ENCODE measurements around the gene KLHL3.

DNA sequence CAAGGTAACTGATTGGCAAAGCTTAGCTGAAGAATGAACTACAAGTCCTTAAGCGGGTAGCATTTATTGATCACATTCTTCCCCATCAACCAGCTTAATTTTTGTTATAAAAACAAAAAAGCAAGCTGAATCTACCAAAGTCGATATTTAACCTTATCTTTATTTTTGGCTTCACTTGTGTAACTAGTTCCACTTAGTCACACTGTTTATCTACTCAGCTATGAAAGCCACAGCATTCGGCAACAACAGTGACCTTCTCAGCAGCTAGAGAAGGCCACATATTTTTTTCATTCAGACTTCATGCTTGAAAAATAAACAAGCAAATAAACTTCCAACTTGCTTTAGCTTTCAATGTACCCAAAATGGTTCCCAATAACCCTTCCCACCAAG, 69.4 kb downstream of the KLHL3 start:
- TF ChIP-seq POLR2AphosphoS5 (IDR thresholded peaks at IDR 0.05; ENCODE audit: borderline replicate concordance, low read depth, low read length) = no peak
- no peak for TF ChIP-seq EZH2 (IDR thresholded peaks at IDR 0.05)
